Mammary epithelial cell (primary cell): ENCODE results near the gene ENOX1.

Experiments
- EZH2 ChIP-seq: IDR thresholded peaks from 2 replicates; pipeline ENCODE4 v1.6.1; 2012; ENCODE audit warnings: low read length, inconsistent platforms, borderline replicate concordance
- TF ChIP-seq, protein P1 (sequence below), 2 donors: IDR thresholded peaks in 1 of 2; conservative IDR thresholded peaks in 1 of 2; 2 replicates each; pipeline ENCODE4 v1.5.1; 2011 to 2012; ENCODE audit warnings: inconsistent platforms in 2 of 2, low read length in 2 of 2, mild to moderate bottlenecking in 2 of 2, control low read depth in 1 of 2, low read depth in 1 of 2; ENCODE audit not compliant: insufficient read depth in 1 of 2; ENCODE audit errors: extremely low read depth in 1 of 2

GRCh38 chr13:43376596-43376995 is 410.2 kb downstream of the ENOX1 start:
- TF ChIP-seq, protein P1, sequence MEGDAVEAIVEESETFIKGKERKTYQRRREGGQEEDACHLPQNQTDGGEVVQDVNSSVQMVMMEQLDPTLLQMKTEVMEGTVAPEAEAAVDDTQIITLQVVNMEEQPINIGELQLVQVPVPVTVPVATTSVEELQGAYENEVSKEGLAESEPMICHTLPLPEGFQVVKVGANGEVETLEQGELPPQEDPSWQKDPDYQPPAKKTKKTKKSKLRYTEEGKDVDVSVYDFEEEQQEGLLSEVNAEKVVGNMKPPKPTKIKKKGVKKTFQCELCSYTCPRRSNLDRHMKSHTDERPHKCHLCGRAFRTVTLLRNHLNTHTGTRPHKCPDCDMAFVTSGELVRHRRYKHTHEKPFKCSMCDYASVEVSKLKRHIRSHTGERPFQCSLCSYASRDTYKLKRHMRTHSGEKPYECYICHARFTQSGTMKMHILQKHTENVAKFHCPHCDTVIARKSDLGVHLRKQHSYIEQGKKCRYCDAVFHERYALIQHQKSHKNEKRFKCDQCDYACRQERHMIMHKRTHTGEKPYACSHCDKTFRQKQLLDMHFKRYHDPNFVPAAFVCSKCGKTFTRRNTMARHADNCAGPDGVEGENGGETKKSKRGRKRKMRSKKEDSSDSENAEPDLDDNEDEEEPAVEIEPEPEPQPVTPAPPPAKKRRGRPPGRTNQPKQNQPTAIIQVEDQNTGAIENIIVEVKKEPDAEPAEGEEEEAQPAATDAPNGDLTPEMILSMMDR (conservative IDR thresholded peaks at IDR 0.05 in 1 of 2, IDR thresholded peaks at IDR 0.05 in 1 of 2; ENCODE audit: extremely low read depth in 1 of 2, insufficient read depth in 1 of 2, low read depth in 1 of 2, low read length in 2 of 2), result no peak
- TF ChIP-seq EZH2, result no peak
